Fibroblast of pulmonary artery (primary cell): ENCODE results near the gene IFT43.

ENCODE experiments used
- DNase-seq: peaks from one replicate; pipeline ENCODE4 v3.0.0-alpha.2; 2010; ENCODE audit warnings: low read depth
- H3K4me3 ChIP-seq: replicated peaks from 2 replicates; pipeline ENCODE4 v1.5.1; 2011; ENCODE audit warnings: low read depth, mild to moderate bottlenecking, control low read depth, low read length, moderate library complexity
- TF ChIP-seq, protein P1 (sequence below): IDR thresholded peaks from 2 replicates; pipeline ENCODE4 v1.5.1; 2011; ENCODE audit warnings: mild to moderate bottlenecking, control low read depth, low read length, inconsistent platforms; ENCODE audit errors: missing control alignments

IFT43 gene

DNA sequence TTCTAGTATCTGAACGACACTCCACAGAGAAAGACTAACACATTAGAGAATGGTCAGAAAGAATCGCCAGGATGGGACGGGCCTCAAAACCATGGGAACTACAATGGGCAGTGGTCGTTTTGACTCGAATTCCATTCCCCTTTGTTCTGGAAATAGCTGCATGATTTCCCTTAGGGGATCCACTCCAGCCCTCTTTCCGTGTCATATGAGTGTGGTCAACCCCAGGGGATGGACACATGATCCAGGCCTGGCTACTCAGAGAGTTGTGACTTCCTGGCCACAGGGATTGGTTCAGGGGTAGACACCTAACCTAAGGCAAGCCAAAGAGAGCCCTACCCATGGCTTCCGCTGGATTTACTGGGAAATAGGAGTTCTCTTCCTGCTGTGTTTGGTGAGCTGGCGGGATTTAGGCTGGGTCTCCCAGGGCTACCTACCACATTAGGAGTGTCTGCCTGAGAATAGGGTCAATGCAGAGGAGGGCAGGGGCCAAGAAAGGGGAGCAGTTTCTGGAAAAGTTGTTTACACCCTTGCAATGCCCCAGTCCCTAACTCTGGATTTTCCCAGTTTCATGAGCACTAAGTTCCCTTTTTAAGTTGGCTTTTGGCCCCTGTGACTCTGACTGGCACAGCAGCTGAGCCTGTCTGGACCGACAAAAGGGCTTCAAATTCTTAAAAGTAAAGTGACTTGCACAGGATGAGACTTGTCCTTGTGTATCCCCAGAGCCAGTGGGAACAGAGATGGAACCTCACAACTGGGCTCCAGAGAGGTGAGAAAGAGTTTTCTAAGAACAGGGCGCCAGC is 138.1 kb downstream of the IFT43 start:
- TF ChIP-seq, protein P1, sequence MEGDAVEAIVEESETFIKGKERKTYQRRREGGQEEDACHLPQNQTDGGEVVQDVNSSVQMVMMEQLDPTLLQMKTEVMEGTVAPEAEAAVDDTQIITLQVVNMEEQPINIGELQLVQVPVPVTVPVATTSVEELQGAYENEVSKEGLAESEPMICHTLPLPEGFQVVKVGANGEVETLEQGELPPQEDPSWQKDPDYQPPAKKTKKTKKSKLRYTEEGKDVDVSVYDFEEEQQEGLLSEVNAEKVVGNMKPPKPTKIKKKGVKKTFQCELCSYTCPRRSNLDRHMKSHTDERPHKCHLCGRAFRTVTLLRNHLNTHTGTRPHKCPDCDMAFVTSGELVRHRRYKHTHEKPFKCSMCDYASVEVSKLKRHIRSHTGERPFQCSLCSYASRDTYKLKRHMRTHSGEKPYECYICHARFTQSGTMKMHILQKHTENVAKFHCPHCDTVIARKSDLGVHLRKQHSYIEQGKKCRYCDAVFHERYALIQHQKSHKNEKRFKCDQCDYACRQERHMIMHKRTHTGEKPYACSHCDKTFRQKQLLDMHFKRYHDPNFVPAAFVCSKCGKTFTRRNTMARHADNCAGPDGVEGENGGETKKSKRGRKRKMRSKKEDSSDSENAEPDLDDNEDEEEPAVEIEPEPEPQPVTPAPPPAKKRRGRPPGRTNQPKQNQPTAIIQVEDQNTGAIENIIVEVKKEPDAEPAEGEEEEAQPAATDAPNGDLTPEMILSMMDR, result no peak
- H3K4me3 ChIP-seq, result no peak overlapping the region
- no peak for DNase-seq

DNA sequence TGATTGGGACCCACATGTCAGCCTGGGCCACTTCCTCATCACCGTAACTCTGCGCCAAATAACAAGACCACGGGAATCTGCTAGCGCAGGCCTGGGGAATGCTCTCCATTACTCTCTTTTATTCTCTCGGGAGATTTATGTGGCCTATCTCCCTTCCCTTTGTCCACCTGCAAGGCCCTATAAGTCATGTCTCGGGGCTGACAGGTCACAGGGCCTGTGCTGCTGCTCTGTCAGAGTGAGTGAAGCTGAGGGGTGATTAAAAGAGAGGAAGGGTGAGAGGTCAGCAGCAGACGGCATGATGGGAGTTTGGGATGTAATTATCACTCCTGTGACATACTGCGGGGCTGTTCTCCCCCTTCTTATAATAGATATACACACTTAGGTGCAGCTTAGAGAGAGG is 139.9 kb downstream of the IFT43 start:
- DNase-seq, result no peak
- TF ChIP-seq, protein P1, result no peak
- H3K4me3 ChIP-seq, result no peak overlapping the region

DNA sequence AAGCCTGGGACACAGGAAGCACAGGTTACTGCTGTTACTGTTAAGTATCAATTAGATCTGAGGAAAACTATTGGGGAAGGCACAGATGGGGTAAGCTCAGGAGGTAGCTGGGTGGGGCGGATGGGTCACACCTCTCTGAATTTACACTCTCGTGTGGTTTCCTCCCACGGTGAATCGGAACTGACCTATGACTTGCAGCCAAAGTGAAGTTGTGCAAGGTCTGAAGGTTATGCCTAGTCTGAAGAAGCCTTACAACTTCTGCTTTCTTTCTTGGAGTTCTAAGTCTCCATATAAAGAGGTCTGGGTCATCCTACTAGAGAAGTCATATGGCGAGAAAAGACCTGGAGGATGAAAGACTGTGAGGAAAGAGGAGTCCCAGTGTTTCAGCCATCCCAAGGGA is 140.5 kb downstream of the IFT43 start:
- TF ChIP-seq, protein P1, result no peak
- DNase-seq, result no peak
- no peak overlapping the region for H3K4me3 ChIP-seq

DNA sequence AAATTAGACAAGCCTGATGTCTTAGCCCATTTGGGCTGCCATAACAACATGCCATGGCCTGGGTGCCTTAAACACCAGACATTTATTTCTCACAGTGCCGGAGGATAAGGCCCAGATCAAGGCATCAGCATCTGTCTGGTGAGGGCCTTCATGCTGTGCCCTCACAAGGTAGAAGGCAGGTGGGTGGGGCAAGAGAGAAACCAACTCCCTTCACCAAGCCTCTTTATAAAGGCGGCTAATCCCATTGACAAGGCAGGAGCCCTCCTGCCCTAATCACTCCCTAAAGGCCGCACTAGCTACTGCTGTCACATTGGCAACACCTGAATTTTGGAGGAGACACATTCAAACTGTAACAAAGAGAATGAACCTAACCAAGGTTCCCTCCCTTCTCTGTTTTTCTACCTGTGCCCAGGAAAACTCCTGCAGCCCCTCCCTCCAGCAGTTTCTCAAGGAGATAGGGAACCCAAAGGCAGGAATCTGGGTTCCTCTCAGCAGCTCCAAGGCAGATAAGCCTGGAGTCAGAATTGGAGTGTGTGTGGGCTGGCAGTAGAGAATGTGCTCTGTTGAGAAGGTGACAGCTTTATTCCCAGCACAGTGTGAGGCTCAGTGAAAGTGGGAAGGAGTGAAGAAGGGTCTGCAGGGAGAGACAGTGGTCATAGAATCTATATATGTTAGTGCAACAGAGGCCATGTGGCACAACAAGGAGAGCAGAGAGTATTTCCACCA is 144.5 kb downstream of the IFT43 start:
- no peak overlapping the region for H3K4me3 ChIP-seq
- DNase-seq, result no peak
- TF ChIP-seq, protein P1, result no peak

DNA sequence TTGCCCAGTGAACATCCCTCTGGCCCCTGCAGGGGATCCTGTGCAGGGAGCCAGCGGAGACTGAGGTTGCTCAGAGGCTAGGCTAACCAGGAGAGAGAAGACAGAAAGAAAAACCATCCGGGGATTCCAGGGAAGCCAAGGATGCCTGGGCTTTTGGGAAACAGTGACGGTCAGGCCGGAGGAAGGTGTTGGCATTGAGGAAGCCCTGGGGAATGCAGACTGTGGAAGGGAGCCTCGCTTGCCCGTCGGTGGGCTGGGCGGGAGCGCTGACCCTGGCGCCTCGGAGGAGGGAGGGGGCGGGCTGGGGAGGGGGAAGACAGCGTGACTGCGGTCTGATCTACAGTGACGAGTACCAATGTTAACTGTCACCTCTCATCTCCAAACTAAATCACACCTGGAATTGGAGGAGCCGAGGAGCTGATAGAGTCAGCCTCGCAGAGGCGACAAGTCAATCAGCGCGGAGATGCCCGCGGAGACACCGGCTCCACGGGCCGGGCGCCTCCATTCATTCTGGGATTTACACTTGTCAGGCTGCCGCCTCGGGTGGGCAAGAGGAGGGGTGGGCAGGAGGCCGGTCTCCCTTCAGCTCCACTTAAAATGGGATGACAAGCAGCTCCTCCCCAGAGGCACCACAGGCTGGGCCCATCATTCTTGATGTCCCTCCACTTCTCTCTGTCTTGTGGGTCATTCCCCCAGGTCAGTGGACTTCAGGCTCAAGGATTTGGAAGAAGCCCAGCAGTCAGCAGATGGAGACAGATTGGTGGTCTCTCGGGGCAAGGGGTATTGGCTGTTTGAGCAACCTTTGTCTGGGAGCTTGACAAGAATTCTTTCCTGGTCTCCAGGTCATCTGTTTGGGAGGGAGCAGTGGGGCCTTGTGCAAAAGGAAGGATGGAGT is 145.8 kb downstream of the IFT43 start:
- TF ChIP-seq, protein P1, result no peak
- no peak for DNase-seq
- no peak overlapping the region for H3K4me3 ChIP-seq

DNA sequence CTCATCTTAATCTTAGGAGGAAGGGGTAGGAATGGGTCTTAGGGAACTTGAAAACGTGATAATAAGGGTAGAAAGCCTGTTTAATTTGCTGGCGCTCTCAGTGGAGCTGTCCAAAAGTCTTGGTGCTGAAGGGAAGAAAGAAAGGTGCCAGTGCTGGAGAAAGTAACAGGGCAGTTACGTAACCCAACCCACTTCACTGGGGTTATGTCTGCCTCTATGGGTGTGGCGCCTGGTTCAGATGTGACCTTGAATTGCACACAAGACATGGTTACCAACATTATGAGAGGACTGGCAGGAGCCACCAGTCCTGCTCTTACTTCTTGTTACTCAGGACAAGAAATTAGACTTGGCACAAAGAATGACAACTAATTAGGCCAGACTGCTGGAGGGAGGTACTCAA is 147.5 kb downstream of the IFT43 start:
- TF ChIP-seq, protein P1, result no peak
- peak; percentile 53 for DNase-seq
- no peak overlapping the region for H3K4me3 ChIP-seq
